DOHH2 (cell line): ENCODE measurements around the gene OSBPL3.

Source experiments
- CTCF ChIP-seq: fragments of 200-600 bp; sonication (generic); IDR thresholded peaks from one replicate; pipeline ENCODE4 v1.5.1; 2014; ENCODE audit warnings: antibody characterized with exemption, mild to moderate bottlenecking, low read depth, low read length; ENCODE audit not compliant: poor library complexity, severe bottlenecking
- EZH2phosphoT487 ChIP-seq: fragments of 200-600 bp; sonication (generic); IDR thresholded peaks from 2 replicates; pipeline ENCODE4 v1.6.1; 2017; ENCODE audit warnings: borderline replicate concordance, mild to moderate bottlenecking, antibody characterized with exemption, low read length, moderate library complexity, mixed read lengths

- TF ChIP-seq CTCF (no peak), EZH2phosphoT487 (no peak)
These were observed 56.7 kb downstream of the OSBPL3 start for GRCh38 chr7:24923172-24923865.
